Urinary bladder (tissue), 4 donors: ENCODE data around the gene UMOD. TPM values are rescaled to one million over a fixed set of nuclear protein-coding genes. Genes with fewer than 3 reads are reported as not detected.

Experiments used
- DNase-seq: peaks from one replicate; pipeline ENCODE4 v3.0.0-alpha.2; 2015; ENCODE audit errors: extremely low spot score
- H3K27ac ChIP-seq: one replicate; pipeline ENCODE4 v1.5.1; 2013; ENCODE audit warnings: low read depth, mild to moderate bottlenecking, moderate library complexity
- H3K36me3 ChIP-seq: one replicate; pipeline ENCODE4 v1.6.1; 2013; ENCODE audit warnings: mild to moderate bottlenecking, moderate library complexity; ENCODE audit not compliant: insufficient read depth
- H3K4me1 ChIP-seq: one replicate; pipeline ENCODE4 v1.6.1; 2013; ENCODE audit warnings: mild to moderate bottlenecking, moderate library complexity; ENCODE audit not compliant: insufficient read depth
- H3K4me3 ChIP-seq: one replicate; pipeline ENCODE4 v1.5.1; 2013; ENCODE audit warnings: low read depth, low read length
- WGBS: extraction: QIAGEN DNeasy Blood & Tissue Kit; methylation state at CpG from one replicate; pipeline ENCODE4 v1.1.7; 2013; 5-methylcytosine and 5-hydroxymethylcytosine counted together
- polyA plus RNA-seq: library from polyadenylated mRNA; stranded (reverse); fragments of 200-250 nt; gene quantifications from one replicate; pipeline ENCODE4 v1.2.3, GENCODE V29; 2013
- total RNA-seq: library from RNA; depleted of rRNA; stranded (reverse); fragments of >200 nt; gene quantifications from one replicate; pipeline ENCODE4 v1.2.3, GENCODE V29; 2014
- donor health status: healthy with polysubstance abuse.
- donor health status: healthy.

UMOD gene
- total and polyA plus RNA-seq, 2 donors: not detected

GRCh38 chr16:20383106-20384029 lies 30.9 kb upstream of the UMOD start:
- Histone ChIP-seq H3K27ac (no peak overlapping the region), H3K4me3 (no peak overlapping the region), H3K36me3 (no peaks in the 10 kb centered on the region), H3K4me1 (no peaks in the 10 kb centered on the region)
- WGBS: 29% methylated on average over 11 of the region's 11 CpGs
- no peak for DNase-seq

- Histone ChIP-seq H3K27ac (no peak overlapping the region), H3K36me3 (no peaks in the 10 kb centered on the region), H3K4me3 (no peak overlapping the region), H3K4me1 (no peaks in the 10 kb centered on the region)
- no peak for DNase-seq
- WGBS: 88% methylated on average over 7 of the region's 7 CpGs
Observed at GRCh38 chr16:20382202-20382948, 29.9 kb upstream of the UMOD start.

- H3K36me3 ChIP-seq: no peaks in the 10 kb centered on the region
- no peak overlapping the region for H3K27ac ChIP-seq
- no peaks in the 10 kb centered on the region for H3K4me1 ChIP-seq
- 62% methylated on average over 3 of the region's 3 CpGs for WGBS
- H3K4me3 ChIP-seq: no peak overlapping the region
- no peak for DNase-seq
Observed at GRCh38 chr16:20380782-20381181, 28.3 kb upstream of the UMOD start.

GRCh38 chr16:20377181-20377580 lies 24.7 kb upstream of the UMOD start:
- no peak for DNase-seq
- Histone ChIP-seq H3K36me3 (no peaks in the 10 kb centered on the region), H3K4me1 (no peaks in the 10 kb centered on the region), H3K27ac (no peak overlapping the region), H3K4me3 (no peak overlapping the region)
- 73% methylated on average over 5 of the region's 5 CpGs for WGBS

GRCh38 chr16:20372701-20373100 lies 20.2 kb upstream of the UMOD start:
- no peaks in the 10 kb centered on the region for H3K36me3 ChIP-seq
- DNase-seq: no peak
- H3K4me1 ChIP-seq: no peaks in the 10 kb centered on the region
- 73% methylated on average over 5 of the region's 5 CpGs for WGBS
- no peak overlapping the region for H3K27ac ChIP-seq
- H3K4me3 ChIP-seq: no peak overlapping the region

- no peaks in the 10 kb centered on the region for H3K4me1 ChIP-seq
- no peak for DNase-seq
- H3K27ac ChIP-seq: no peak overlapping the region
- 74% methylated on average over 9 of the region's 9 CpGs for whole genome bisulfite sequencing
- H3K4me3 ChIP-seq: no peak overlapping the region
- no peaks in the 10 kb centered on the region for H3K36me3 ChIP-seq
Observed at GRCh38 chr16:20369452-20370054, 17.0 kb upstream of the UMOD start.

- WGBS: 61% methylated on average over 3 of the region's 3 CpGs
- no peak for DNase-seq
- H3K36me3 ChIP-seq: no peaks in the 10 kb centered on the region
- no peaks in the 10 kb centered on the region for H3K4me1 ChIP-seq
- no peak overlapping the region for H3K27ac ChIP-seq
- H3K4me3 ChIP-seq: no peak overlapping the region
Observed at GRCh38 chr16:20364051-20364450, 11.5 kb upstream of the UMOD start.

- Histone ChIP-seq H3K4me3 (no peak overlapping the region), H3K4me1 (no peaks in the 10 kb centered on the region), H3K36me3 (no peaks in the 10 kb centered on the region), H3K27ac (no peak overlapping the region)
- no peak for DNase-seq
- WGBS: 54% methylated on average over 2 of the region's 2 CpGs
Observed at GRCh38 chr16:20363191-20363590, 10.7 kb upstream of the UMOD start.

- 72% methylated on average over 2 of the region's 2 CpGs for WGBS
- Histone ChIP-seq H3K27ac (no peak overlapping the region), H3K4me3 (no peak overlapping the region), H3K36me3 (no peaks in the 10 kb centered on the region), H3K4me1 (no peaks in the 10 kb centered on the region)
- no peak for DNase-seq
Observed at GRCh38 chr16:20359997-20360396, 7.5 kb upstream of the UMOD start.

GRCh38 chr16:20355114-20355782 lies 2.7 kb upstream of the UMOD start:
- no peak overlapping the region for H3K4me3 ChIP-seq
- DNase-seq: no peak
- no peak overlapping the region for H3K27ac ChIP-seq
- 70% methylated on average over 7 of the region's 7 CpGs for WGBS
- no peaks in the 10 kb centered on the region for H3K4me1 ChIP-seq
- H3K36me3 ChIP-seq: no peaks in the 10 kb centered on the region

GRCh38 chr16:20353379-20353778 lies 864 bp upstream of the UMOD start:
- Histone ChIP-seq H3K27ac (no peak overlapping the region), H3K4me1 (no peaks in the 10 kb centered on the region), H3K36me3 (no peaks in the 10 kb centered on the region), H3K4me3 (no peak overlapping the region)
- no peak for DNase-seq

- Histone ChIP-seq H3K4me1 (no peaks in the 10 kb centered on the region), H3K4me3 (no peak overlapping the region), H3K27ac (no peak overlapping the region), H3K36me3 (no peaks in the 10 kb centered on the region)
- DNase-seq: no peak
- WGBS: 75% methylated on average over 6 of the region's 6 CpGs
Observed at GRCh38 chr16:20349615-20350014, 2.9 kb downstream of the UMOD start.

GRCh38 chr16:20348365-20349185 lies 3.9 kb downstream of the UMOD start:
- H3K36me3 ChIP-seq: no peaks in the 10 kb centered on the region
- no peaks in the 10 kb centered on the region for H3K4me1 ChIP-seq
- DNase-seq: no peak
- WGBS: 29% methylated on average over 77 of the region's 77 CpGs
- H3K4me3 ChIP-seq: no peak overlapping the region
- H3K27ac ChIP-seq: no peak overlapping the region
